ENCODE data around the gene TKT.

DNA sequence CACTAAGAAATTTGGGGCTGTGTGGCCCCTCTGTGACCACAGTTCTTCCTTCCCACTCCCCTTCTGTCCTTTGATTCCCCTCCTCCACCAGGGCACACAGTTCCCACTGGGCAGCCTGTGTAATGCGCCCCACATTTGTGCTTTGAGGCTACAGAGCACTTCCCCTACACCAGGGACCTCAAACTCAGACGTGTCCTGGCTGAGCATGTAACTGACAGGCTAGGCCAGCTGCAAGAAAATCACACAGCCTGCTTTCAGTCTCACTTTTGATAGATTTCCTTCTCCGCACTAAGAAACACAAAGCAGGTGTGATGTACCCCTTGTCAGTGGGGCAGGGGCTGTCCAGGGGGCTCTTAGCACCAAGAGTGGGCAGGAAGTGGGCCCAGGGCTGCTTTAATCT, 65.2 kb downstream of the TKT start:
- TF ChIP-seq, protein P1, sequence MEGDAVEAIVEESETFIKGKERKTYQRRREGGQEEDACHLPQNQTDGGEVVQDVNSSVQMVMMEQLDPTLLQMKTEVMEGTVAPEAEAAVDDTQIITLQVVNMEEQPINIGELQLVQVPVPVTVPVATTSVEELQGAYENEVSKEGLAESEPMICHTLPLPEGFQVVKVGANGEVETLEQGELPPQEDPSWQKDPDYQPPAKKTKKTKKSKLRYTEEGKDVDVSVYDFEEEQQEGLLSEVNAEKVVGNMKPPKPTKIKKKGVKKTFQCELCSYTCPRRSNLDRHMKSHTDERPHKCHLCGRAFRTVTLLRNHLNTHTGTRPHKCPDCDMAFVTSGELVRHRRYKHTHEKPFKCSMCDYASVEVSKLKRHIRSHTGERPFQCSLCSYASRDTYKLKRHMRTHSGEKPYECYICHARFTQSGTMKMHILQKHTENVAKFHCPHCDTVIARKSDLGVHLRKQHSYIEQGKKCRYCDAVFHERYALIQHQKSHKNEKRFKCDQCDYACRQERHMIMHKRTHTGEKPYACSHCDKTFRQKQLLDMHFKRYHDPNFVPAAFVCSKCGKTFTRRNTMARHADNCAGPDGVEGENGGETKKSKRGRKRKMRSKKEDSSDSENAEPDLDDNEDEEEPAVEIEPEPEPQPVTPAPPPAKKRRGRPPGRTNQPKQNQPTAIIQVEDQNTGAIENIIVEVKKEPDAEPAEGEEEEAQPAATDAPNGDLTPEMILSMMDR (conservative IDR thresholded peaks at IDR 0.05; ENCODE audit: low read depth, low read length), result no peak
- TF ChIP-seq EZH2 (IDR thresholded peaks at IDR 0.05; ENCODE audit: borderline replicate concordance, low read depth, low read length, poor library complexity, severe bottlenecking), result no peak

All from A673 (cell line).